Motor neuron (in vitro differentiated cells): ENCODE results near the gene FBXO47. TPM values are rescaled to one million over a fixed set of nuclear protein-coding genes. Genes with fewer than 3 reads are reported as not detected.
"Not testable (repeated sequence)": the region's sequence is repeated elsewhere in the genome, so short reads cannot be mapped to it uniquely, and the experiment has no call there.

ENCODE experiments used
- ATAC-seq, 8 experiments: fragments of 200-7000 bp; cut with Tn5 transposase; replicated peaks in 6 of 8; 2 replicates each; pipeline ENCODE4 v1.8.0; 2021; ENCODE audit warnings: mild to moderate bottlenecking in 8 of 8, moderate library complexity in 8 of 8
- H3K27ac ChIP-seq, 2 donors: fragments of 250-450 bp; sonication (Bioruptor Pico); 2 replicates each; pipeline ENCODE4 v1.9.0; 2021; ENCODE audit warnings: antibody characterized with exemption in 2 of 2, mild to moderate bottlenecking in 2 of 2, moderate library complexity in 1 of 2
- H3K4me1 ChIP-seq, 2 donors: fragments of 250-450 bp; sonication (Bioruptor Pico); replicated peaks in 1 of 2; 2 replicates each; pipeline ENCODE4 v1.6.1; 2021; ENCODE audit warnings: antibody characterized with exemption in 2 of 2, mild to moderate bottlenecking in 2 of 2, moderate library complexity in 1 of 2
- H3K4me3 ChIP-seq, 5 donors: fragments of 250-450 bp; sonication (Bioruptor Pico); 2 replicates each; pipeline ENCODE4 v1.9.0; 2021; ENCODE audit warnings: antibody characterized with exemption in 5 of 5, mild to moderate bottlenecking in 5 of 5, moderate library complexity in 4 of 5
- WGBS, 10 experiments: fragments of 450-650 bp; shearing (Covaris generic); methylation state at CpG; one replicate each; pipeline ENCODE4 v1.0.0; 2022; 5-methylcytosine and 5-hydroxymethylcytosine counted together
- in situ Hi-C, 9 experiments: fragments of 400-800 bp; cut with MboI; loops; one replicate each; pipeline ENCODE4 v1.15.0; 2021; ENCODE audit warnings: low sequenced_read_pairs in 9 of 9, low pct_unique_long_range_greater_than_20kb in 2 of 9; ENCODE audit not compliant: unreplicated experiment in 9 of 9
- total RNA-seq, 8 experiments: library from RNA; unstranded; fragments of 300-600 nt; gene quantifications; 2 replicates each; pipeline versions ENCODE4 v1.2.3 to v1.2.4, GENCODE V29; 2022

Gene FBXO47
- total RNA-seq, 8 experiments from 2014 or later, result 0.07 to 0.20 TPM; not detected in 6

GRCh38 chr17:38916771-38917170 is 50.4 kb downstream of the FBXO47 start:
- no peak overlapping the region for H3K4me3 ChIP-seq
- ATAC-seq, result no peak
- 44 to 93% (median 85%) methylated on average over 3 to 8 of the region's 8 CpGs; no CpG with 5 or more reads in 4 of the 10 experiments for WGBS, 10 experiments
- H3K4me1 ChIP-seq, result no peaks in the 10 kb centered on the region
- H3K27ac ChIP-seq, result no peak overlapping the region
- in situ Hi-C loops, result no loop called here

DNA sequence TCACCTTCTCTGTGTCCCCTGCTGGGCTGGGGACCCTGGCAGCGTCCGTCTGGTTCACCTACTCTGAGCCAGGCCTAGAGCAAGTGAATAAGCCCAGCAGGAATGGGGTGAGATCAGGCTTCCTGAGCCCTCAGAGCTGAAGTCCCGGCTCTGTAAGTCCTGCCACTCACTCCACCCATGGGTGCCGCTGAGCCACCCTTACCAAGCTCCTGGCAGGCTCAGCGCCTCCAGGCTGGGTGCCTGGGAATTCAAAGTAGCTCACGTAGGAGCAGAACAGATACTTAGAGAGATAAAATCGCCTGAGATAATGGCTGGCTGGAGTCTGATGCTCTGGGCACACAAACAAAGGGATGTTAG is 51.6 kb downstream of the FBXO47 start:
- in situ Hi-C loops, result no loop called here
- Histone ChIP-seq H3K27ac (no peak overlapping the region), H3K4me3 (no peak overlapping the region), H3K4me1 (no peaks in the 10 kb centered on the region)
- no peak for ATAC-seq
- 81 to 100% (median 100%) methylated on average over 1 to 5 of the region's 7 CpGs; no CpG with 5 or more reads in 4 of the 10 experiments for WGBS, 10 experiments

- peak in 3 of 8 experiments; percentile 35 to 89 (median 84) for ATAC-seq
- Histone ChIP-seq H3K27ac (no peak overlapping the region), H3K4me3 (no peak overlapping the region), H3K4me1 (no peaks in the 10 kb centered on the region)
- in situ Hi-C loops, result no loop called here
- WGBS, 10 experiments, result 87 to 100% (median 98%) methylated on average over 1 to 7 of the region's 20 CpGs; no CpG with 5 or more reads in 4 of the 10 experiments
These were observed 52.2 kb downstream of the FBXO47 start for GRCh38 chr17:38914741-38915638.

DNA sequence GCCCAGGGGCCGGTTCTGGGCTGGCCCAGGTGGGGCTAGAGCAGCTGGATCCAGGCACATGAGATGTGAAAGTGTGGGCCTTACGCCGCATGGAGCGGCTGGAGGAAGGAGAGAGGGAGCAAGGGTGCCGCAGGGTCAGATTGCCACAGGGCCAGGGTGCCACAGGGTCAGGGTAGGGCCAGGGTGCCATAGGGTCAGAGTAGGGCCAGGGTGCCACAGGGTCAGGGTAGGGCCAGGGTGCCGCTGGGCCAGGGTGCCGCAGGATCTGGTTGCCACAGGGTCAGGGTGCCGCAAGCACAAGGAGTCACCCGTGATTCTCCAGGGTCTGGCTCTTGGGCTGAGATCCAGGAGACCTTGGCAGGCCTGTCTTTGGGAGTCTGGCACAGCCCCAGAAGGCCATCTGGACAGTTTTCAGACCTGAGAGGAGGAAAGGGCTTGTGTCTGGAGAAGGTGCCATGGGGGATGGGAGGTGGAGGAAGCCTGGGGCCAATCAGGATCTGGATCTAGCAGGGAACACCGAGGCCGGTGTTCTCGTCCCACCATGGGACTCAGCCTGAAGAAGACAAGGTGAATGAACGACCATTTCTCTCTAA is 54.9 kb downstream of the FBXO47 start:
- WGBS, 10 experiments, result 50 to 100% (median 84%) methylated on average over 1 to 7 of the region's 13 CpGs; no CpG with 5 or more reads in 3 of the 10 experiments
- in situ Hi-C loops, result no loop called here

GRCh38 chr17:38911731-38912081 is 55.5 kb downstream of the FBXO47 start:
- H3K27ac ChIP-seq, H3K4me3 ChIP-seq, ATAC-seq, in situ Hi-C loops, H3K4me1 ChIP-seq: not testable (repeated sequence)
- WGBS, 10 experiments, result 95 to 100% (median 98%) methylated on average over 1 to 7 of the region's 8 CpGs; no CpG with 5 or more reads in 7 of the 10 experiments

More for the DNA sequence above, 54.9 kb downstream of the FBXO47 start:
- H3K4me1 ChIP-seq, result no peaks in the 10 kb centered on the region
- no peak for ATAC-seq
- H3K27ac ChIP-seq, result no peak overlapping the region
- no peak overlapping the region for H3K4me3 ChIP-seq

GRCh38 chr17:38911081-38911730 is 56.0 kb downstream of the FBXO47 start:
- WGBS, 10 experiments, result 50 to 85% (median 80%) methylated on average over 1 to 4 of the region's 10 CpGs; no CpG with 5 or more reads in 5 of the 10 experiments
- in situ Hi-C loops, result no loop called here

DNA sequence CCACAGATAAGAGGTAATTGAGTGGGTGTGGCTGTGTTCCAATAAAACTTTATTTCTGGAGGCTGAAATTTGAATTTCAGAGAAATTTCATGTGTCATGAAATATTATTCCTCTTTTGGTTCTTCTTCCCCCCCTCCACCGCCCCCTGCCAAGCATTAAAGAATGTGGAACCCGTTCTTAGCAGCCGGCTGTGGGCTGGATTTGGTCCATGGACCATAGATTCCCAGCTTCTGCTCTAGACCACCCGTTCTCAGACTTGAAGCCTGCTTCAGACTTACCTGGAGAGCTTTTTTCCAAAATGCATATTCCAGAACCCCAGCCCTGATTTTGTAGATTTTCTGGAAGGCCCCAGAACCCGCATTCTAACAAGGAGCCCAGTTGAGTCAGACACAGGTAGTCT is 56.9 kb downstream of the FBXO47 start:
- 61 to 100% (median 79%) methylated on average over 1 to 4 of the region's 5 CpGs; no CpG with 5 or more reads in 2 of the 10 experiments for WGBS, 10 experiments
- in situ Hi-C loops, result no loop called here
- H3K4me1 ChIP-seq, result no peaks in the 10 kb centered on the region

More at GRCh38 chr17:38911081-38911730, 56.0 kb downstream of the FBXO47 start:
- Histone ChIP-seq H3K4me3 (no peak overlapping the region), H3K27ac (no peak overlapping the region), H3K4me1 (no peaks in the 10 kb centered on the region)
- ATAC-seq, result no peak

DNA sequence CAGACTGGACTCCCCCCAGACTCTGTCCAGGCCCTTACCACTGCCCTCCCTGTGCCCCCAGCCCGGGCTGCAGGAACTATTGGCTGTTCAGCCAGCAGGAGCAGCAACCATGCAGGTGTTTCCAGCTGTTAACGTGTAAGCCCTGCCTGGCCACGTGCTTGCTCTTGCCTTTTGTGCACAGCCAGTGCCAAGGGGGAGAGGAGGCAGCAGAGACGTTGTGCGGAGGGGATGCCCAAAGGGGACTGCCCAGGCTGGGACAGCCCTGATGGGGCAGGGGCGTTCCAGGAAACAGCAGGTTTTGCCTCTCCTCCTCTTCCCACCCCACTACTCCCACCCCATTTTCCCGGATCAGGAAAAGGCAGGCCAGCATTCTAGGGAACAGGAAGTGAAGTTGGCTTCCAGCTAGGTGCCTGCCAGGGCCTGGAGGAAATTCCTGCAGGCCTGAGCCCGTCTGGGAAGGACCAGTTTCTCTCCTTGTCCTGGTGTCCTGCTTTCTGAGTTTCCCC is 58.5 kb downstream of the FBXO47 start:
- in situ Hi-C loops, result no loop called here
- Histone ChIP-seq H3K4me3 (no peak overlapping the region), H3K27ac (no peak overlapping the region), H3K4me1 (no peaks in the 10 kb centered on the region)
- peak in 1 of 8 experiments; percentile 23 for ATAC-seq
- WGBS, 10 experiments, result 40 to 80% (median 60%) methylated on average over 1 to 2 of the region's 8 CpGs; no CpG with 5 or more reads in 6 of the 10 experiments

More for the DNA sequence above, 56.9 kb downstream of the FBXO47 start:
- no peak overlapping the region for H3K4me3 ChIP-seq
- no peak overlapping the region for H3K27ac ChIP-seq
- ATAC-seq, result no peak

DNA sequence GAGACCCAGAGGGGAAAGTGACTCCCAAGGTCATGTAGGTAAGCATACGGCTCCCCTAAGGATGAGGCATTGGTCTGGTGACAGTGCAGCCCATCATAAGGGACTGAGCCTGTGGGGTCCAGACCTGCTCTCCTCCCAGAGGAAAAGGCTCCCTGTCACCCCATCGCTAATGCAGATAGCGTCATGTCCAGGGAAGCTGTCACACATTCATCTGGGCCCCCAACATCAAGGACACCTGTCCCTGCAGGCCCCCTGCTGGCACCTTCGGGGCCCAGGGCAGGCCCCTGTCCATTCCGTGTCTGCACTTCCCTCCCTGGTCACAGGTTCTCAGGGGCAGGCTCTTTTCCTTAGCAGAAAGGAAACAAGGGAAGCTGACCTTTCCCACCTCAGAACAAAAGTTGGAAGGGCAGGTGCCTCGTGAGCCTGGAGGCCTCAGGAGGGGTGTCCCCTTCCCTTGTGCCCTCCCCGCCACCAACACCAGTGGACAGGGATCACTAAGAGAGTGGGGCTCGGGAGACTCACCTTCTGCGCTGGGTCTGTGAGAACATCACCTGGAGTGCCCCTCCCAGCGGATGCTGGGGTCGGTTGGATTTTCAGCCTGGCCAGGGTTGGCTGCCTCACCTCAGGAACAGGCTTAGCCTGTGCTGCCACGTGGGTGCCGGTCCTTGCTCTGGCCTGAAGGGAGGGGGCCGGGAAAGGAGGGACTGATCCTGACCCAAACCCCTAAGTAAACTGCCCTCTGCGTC is 59.1 kb downstream of the FBXO47 start:
- in situ Hi-C loops, result no loop called here
- Histone ChIP-seq H3K4me1 (no peaks in the 10 kb centered on the region), H3K27ac (no peak overlapping the region), H3K4me3 (no peak overlapping the region)
- 0 to 85% (median 55%) methylated on average over 1 to 5 of the region's 15 CpGs; no CpG with 5 or more reads in 4 of the 10 experiments for WGBS, 10 experiments
- no peak for ATAC-seq

GRCh38 chr17:38906460-38907228 is 60.6 kb downstream of the FBXO47 start:
- H3K27ac ChIP-seq, result no peak overlapping the region
- no peaks in the 10 kb centered on the region for H3K4me1 ChIP-seq
- no peak overlapping the region for H3K4me3 ChIP-seq
- in situ Hi-C loops, result no loop called here
- no peak for ATAC-seq
- WGBS, 10 experiments, result 50 to 100% (median 81%) methylated on average over 1 to 6 of the region's 7 CpGs

GRCh38 chr17:38905375-38905774 is 61.8 kb downstream of the FBXO47 start:
- in situ Hi-C loops, result no loop called here
- Histone ChIP-seq H3K4me3 (no peak overlapping the region), H3K4me1 (peaks cover 0 to 4% of the 10 kb centered on the region in 2 donors), H3K27ac (no peak overlapping the region)
- ATAC-seq, result no peak
- 91 to 100% (median 93%) methylated on average over 2 to 9 of the region's 10 CpGs; no CpG with 5 or more reads in 2 of the 10 experiments for WGBS, 10 experiments

- no peak for ATAC-seq
- in situ Hi-C loops, result no loop called here
- H3K27ac ChIP-seq, result no peak overlapping the region
- no peak overlapping the region for H3K4me3 ChIP-seq
- WGBS, 10 experiments, result 100% methylated on average over 1 to 3 of the region's 3 CpGs; no CpG with 5 or more reads in 3 of the 10 experiments
- H3K4me1 ChIP-seq, result peaks cover 0 to 5% of the 10 kb centered on the region in 2 donors
These were observed 62.3 kb downstream of the FBXO47 start for GRCh38 chr17:38904892-38905291.
